Kidney (tissue), 2 donors: ENCODE results near the gene WDR89. TPM values are rescaled to one million over a fixed set of nuclear protein-coding genes. Genes with fewer than 3 reads are reported as not detected.

Experiments
- polyA plus RNA-seq: library from polyadenylated mRNA; stranded (reverse); fragments of 350-450 nt; fragmentation: Illumina TruSeq; extraction: RNeasy Lipid Tissue Mini Kit (QIAGEN cat#74804); gene quantifications from one replicate; pipeline ENCODE4 v1.2.3, GENCODE V29; 2014; ENCODE audit warnings: low read depth, low replicate concordance; ENCODE audit not compliant: insufficient read depth
- total RNA-seq: library from RNA; stranded (reverse); fragmentation: NEBNext Ultra II Directional; extraction: Animal tissue kit (Norgen Biotek cat#: 25700); gene quantifications from one replicate; pipeline ENCODE4 v1.2.1, GENCODE V29; 2021
- donor health status: DM: yes; HTN: yes; CAD: no.

Gene WDR89
- total and polyA plus RNA-seq, 2 donors from 2014 or later: 10.8 to 15.7 TPM

Other genes with a start within 250 kb of the WDR89 start
- gene PPP2R5E, start 98.5 kb downstream of the WDR89 start, total RNA-seq: 46.5 TPM
- 9.7 TPM for gene PPP2R5E, start 98.5 kb downstream of the WDR89 start, polyA plus RNA-seq
- 20.9 TPM for gene SGPP1, start 86.2 kb upstream of the WDR89 start, total RNA-seq
- gene SGPP1, start 86.2 kb upstream of the WDR89 start, polyA plus RNA-seq: 24.0 TPM
- gene SYNE2, start 211.1 kb upstream of the WDR89 start, total RNA-seq: 461 TPM
- gene SYNE2, start 211.1 kb upstream of the WDR89 start, polyA plus RNA-seq: 65.9 TPM